Mammary epithelial cell (primary cell): ENCODE measurements around the gene KBTBD7.

Source experiments
- EZH2 ChIP-seq: IDR thresholded peaks from 2 replicates; pipeline ENCODE4 v1.6.1; 2012; ENCODE audit warnings: low read length, inconsistent platforms, borderline replicate concordance
- TF ChIP-seq, protein P1 (sequence below), 2 donors: IDR thresholded peaks in 1 of 2; conservative IDR thresholded peaks in 1 of 2; 2 replicates each; pipeline ENCODE4 v1.5.1; 2011 to 2012; ENCODE audit warnings: inconsistent platforms in 2 of 2, low read length in 2 of 2, mild to moderate bottlenecking in 2 of 2, control low read depth in 1 of 2, low read depth in 1 of 2; ENCODE audit not compliant: insufficient read depth in 1 of 2; ENCODE audit errors: extremely low read depth in 1 of 2

DNA sequence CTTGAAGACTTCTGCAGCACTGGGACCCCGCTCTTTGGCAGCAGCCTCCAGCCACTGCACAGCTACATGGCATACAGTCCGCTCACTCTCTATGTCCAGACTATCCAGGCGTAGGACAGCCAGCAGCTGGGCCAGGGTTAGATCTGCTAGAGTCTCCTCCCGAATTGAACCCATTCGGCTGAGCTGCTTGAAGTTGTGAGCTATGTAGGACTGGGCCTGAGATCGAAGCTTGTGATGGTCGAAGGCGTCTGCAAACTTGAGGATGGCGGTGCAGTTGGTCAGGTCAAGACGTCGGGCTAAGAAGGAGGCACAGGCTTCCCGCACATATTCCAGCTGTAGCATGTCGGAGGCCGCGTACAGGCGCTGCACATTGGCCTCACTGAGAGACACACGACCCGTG, 900 bp downstream of the KBTBD7 start:
- TF ChIP-seq, protein P1, sequence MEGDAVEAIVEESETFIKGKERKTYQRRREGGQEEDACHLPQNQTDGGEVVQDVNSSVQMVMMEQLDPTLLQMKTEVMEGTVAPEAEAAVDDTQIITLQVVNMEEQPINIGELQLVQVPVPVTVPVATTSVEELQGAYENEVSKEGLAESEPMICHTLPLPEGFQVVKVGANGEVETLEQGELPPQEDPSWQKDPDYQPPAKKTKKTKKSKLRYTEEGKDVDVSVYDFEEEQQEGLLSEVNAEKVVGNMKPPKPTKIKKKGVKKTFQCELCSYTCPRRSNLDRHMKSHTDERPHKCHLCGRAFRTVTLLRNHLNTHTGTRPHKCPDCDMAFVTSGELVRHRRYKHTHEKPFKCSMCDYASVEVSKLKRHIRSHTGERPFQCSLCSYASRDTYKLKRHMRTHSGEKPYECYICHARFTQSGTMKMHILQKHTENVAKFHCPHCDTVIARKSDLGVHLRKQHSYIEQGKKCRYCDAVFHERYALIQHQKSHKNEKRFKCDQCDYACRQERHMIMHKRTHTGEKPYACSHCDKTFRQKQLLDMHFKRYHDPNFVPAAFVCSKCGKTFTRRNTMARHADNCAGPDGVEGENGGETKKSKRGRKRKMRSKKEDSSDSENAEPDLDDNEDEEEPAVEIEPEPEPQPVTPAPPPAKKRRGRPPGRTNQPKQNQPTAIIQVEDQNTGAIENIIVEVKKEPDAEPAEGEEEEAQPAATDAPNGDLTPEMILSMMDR (conservative IDR thresholded peaks at IDR 0.05 in 1 of 2, IDR thresholded peaks at IDR 0.05 in 1 of 2; ENCODE audit: extremely low read depth in 1 of 2, insufficient read depth in 1 of 2, low read depth in 1 of 2, low read length in 2 of 2), result no peak
- TF ChIP-seq EZH2, result no peak
